Mesothelial cell of epicardium (in vitro differentiated cells): ENCODE data around the gene CXCL13. TPM values are rescaled to one million over a fixed set of nuclear protein-coding genes. Genes with fewer than 3 reads are reported as not detected.
"Not testable (repeated sequence)": the region's sequence is repeated elsewhere in the genome, so short reads cannot be mapped to it uniquely, and the experiment has no call there.

Experiments
- DNase-seq, 2 experiments: peaks; one replicate each; pipeline ENCODE4 v3.0.0; 2021; ENCODE audit warnings: low spot score in 2 of 2; ENCODE audit not compliant: unreplicated experiment in 2 of 2
- H3K27ac Mint-ChIP-seq: 2 replicates; pipeline ENCODE4 v1.8.0; 2021; ENCODE audit warnings: mixed read lengths
- H3K27me3 Mint-ChIP-seq: 2 replicates; pipeline ENCODE4 v1.8.0; 2021; ENCODE audit warnings: low read depth, mixed read lengths
- H3K36me3 Mint-ChIP-seq: 2 replicates; pipeline ENCODE4 v1.8.0; 2021; ENCODE audit warnings: mixed read lengths
- H3K4me1 Mint-ChIP-seq: 2 replicates; pipeline ENCODE4 v1.8.0; 2021; ENCODE audit warnings: mixed read lengths
- H3K4me3 Mint-ChIP-seq: 2 replicates; pipeline ENCODE4 v1.8.0; 2021; ENCODE audit warnings: mild to moderate bottlenecking, moderate library complexity, mixed read lengths
- H3K9me3 Mint-ChIP-seq: 2 replicates; pipeline ENCODE4 v1.8.0; 2021; ENCODE audit warnings: mixed read lengths
- CTCF ChIP-seq: fragments of 200-600 bp; sonication (generic); IDR thresholded peaks from one replicate; pipeline ENCODE4 v1.5.0; 2021; ENCODE audit warnings: antibody characterized with exemption; ENCODE audit not compliant: unreplicated experiment
- total RNA-seq: library from RNA; stranded (reverse); gene quantifications from 3 replicates; pipeline ENCODE4 v1.2.1, GENCODE V29; 2021

CXCL13 gene
- not detected in 3 replicates for total RNA-seq

GRCh38 chr4:77605210-77605902 is at the start of gene CXCL13:
CXCL13 (plus strand) TSS chr4:77605820; CDS start chr4:77605866, 46 bp downstream.
- no peak for DNase-seq
- Mint-ChIP-seq H3K9me3 (no peaks in the 10 kb centered on the region), H3K4me3 (no peak within 1 kb of the TSS), H3K36me3 (no peaks in the 10 kb centered on the region), H3K4me1 (no peaks in the 10 kb centered on the region), H3K27me3 (peaks cover 37% of the 10 kb centered on the region), H3K27ac (no peak within 1 kb of the TSS)
- TF ChIP-seq CTCF: no peak

DNA sequence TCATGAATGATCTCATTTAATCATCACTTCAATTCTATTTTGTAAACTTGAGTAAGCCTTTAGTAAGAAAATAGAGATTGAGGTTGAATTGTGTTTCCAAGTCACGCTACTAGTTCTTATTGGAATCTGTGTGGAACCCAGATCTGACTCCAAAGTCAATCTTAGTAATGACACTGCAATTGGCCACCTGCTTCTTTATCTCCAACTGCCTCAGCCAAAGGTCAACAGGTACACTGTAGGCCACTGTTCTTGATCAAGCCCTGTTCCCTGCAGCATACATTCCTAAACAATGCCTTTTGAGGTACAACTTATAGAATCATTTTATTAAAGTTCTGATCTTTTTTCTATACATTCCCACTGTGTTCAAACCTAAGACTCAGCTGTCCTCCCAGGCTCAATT is 45.5 kb upstream of the CXCL13 start:
- no peaks in the 10 kb centered on the region for H3K27me3 Mint-ChIP-seq
- DNase-seq: no peak
- H3K27ac Mint-ChIP-seq: no peak overlapping the region
- H3K4me3 Mint-ChIP-seq: no peak overlapping the region
- H3K4me1 Mint-ChIP-seq: no peaks in the 10 kb centered on the region
- no peak for TF ChIP-seq CTCF
- H3K9me3 Mint-ChIP-seq: peaks cover 21% of the 10 kb centered on the region
- H3K36me3 Mint-ChIP-seq: no peaks in the 10 kb centered on the region

DNA sequence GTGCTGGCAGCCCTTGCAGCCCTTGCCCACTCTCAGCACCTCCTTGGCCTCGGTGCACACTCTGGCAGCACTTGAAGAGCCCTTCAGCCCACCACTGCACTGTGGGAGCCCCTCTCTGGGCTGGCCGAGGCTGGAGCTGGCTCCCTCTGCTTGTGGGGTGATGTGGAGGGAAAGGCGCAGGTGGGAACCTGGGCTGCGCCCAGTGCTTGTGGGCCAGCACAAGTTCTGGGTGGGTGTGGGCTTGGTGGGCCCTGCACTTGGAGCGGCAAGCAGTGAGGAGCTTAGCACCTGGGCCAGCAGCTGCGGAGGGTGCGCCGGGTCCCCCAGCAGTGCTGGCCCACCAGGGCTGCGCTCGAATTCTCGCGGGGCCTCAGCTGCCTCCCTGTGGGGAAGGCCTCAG is 43.9 kb upstream of the CXCL13 start:
- H3K4me1 Mint-ChIP-seq, H3K27me3 Mint-ChIP-seq, DNase-seq, H3K36me3 Mint-ChIP-seq, H3K27ac Mint-ChIP-seq, H3K4me3 Mint-ChIP-seq: not testable (repeated sequence)
- H3K9me3 Mint-ChIP-seq: peaks cover 13% of the 10 kb centered on the region

DNA sequence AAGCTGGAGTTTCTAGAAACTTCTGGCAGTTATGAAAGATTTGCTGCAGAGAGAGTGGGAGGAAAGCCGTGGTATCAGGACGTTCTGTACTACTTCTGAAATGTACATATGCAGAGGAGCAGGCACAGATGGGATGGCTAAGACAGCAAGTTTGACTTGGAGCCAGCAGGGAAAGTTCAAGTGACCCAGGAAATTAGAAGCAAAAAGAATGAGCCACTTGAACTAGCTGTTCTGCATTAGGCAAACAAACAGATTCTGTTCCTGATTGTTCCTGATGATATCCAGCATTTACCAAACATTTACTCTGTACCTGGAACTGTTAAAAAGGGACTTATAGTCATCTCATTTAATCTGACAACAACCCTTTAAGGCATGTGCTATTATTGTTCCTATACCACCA is 41.4 kb upstream of the CXCL13 start:
- H3K9me3 Mint-ChIP-seq: peaks cover 9% of the 10 kb centered on the region
- peaks cover 6% of the 10 kb centered on the region for H3K27me3 Mint-ChIP-seq

DNA sequence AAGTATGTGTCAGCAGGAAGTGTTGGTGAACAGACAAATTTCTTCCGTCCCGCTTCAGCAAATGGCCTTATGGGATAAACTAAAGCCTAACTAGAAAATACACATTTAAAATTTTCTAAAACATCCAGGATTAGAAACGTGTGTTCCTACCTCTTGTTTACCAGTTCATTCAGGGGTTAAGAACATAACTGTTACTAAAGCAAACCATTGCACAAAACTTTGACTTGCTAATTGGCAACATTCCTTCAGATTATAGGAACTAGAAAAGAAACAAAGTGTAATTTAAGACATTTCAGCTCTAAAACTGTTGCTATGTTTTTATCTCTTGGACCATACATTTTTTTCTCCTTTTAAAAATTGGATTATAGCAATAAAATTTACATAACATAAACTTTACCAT is 39.5 kb upstream of the CXCL13 start:
- Mint-ChIP-seq H3K27me3 (peaks cover 6% of the 10 kb centered on the region), H3K9me3 (peaks cover 20% of the 10 kb centered on the region), H3K36me3 (no peaks in the 10 kb centered on the region), H3K4me1 (no peaks in the 10 kb centered on the region), H3K4me3 (no peak overlapping the region), H3K27ac (no peak overlapping the region)
- no peak for DNase-seq
- no peak for TF ChIP-seq CTCF

More for the DNA sequence above, 41.4 kb upstream of the CXCL13 start:
- no peak for DNase-seq
- H3K36me3 Mint-ChIP-seq: no peaks in the 10 kb centered on the region
- H3K4me3 Mint-ChIP-seq: no peak overlapping the region
- no peak for TF ChIP-seq CTCF
- H3K27ac Mint-ChIP-seq: no peak overlapping the region
- no peaks in the 10 kb centered on the region for H3K4me1 Mint-ChIP-seq

- Mint-ChIP-seq H3K4me3 (no peak overlapping the region), H3K4me1 (no peaks in the 10 kb centered on the region), H3K9me3 (peaks cover 27% of the 10 kb centered on the region), H3K27me3 (peaks cover 6% of the 10 kb centered on the region), H3K36me3 (no peaks in the 10 kb centered on the region), H3K27ac (no peak overlapping the region)
- TF ChIP-seq CTCF: no peak
- no peak for DNase-seq
Observed at GRCh38 chr4:77567549-77567948, 38.1 kb upstream of the CXCL13 start.

- H3K27me3 Mint-ChIP-seq, H3K27ac Mint-ChIP-seq, H3K4me1 Mint-ChIP-seq, H3K36me3 Mint-ChIP-seq, H3K4me3 Mint-ChIP-seq, DNase-seq: not testable (repeated sequence)
- H3K9me3 Mint-ChIP-seq: peaks cover 31% of the 10 kb centered on the region
Observed at GRCh38 chr4:77570508-77571214, 35.0 kb upstream of the CXCL13 start.
